Neural progenitor cell (in vitro differentiated cells): Measurements from ENCODE around the gene ABL1.

Experiments used
- CTCF ChIP-seq: fragments of 200-600 bp; sonication (generic); IDR thresholded peaks from 2 replicates; pipeline ENCODE4 v1.5.1; 2017; ENCODE audit warnings: antibody characterized with exemption, mild to moderate bottlenecking
- EZH2 ChIP-seq: fragments of 200-600 bp; sonication (generic); IDR thresholded peaks from 2 replicates; pipeline ENCODE4 v1.6.1; 2017; ENCODE audit warnings: antibody characterized with exemption, mild to moderate bottlenecking, moderate library complexity

DNA sequence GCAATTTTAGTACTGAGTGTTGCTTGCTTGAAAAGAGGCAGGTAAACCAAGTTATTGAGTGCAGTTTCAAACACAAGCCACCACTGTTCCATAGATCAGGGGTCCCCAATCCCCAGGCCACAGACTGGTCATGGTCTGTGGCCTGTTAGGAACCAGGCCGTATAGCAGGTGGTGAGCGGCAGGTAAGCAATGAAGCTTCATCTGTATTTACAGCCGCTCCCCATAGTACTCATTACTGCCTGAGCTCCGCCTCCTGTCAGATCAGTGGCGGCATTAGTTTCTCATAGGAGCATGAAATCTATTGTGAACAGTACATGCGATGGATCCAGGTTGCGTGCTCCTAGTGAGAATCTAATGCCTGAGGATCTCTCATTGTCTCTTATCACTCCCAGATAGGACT, 41.5 kb upstream of the ABL1 start:
- TF ChIP-seq CTCF = no peak
- TF ChIP-seq EZH2 = no peak
